ENCODE measurements around the gene SMYD2. TPM values are rescaled to one million over a fixed set of nuclear protein-coding genes. Genes with fewer than 3 reads are reported as not detected.

The SMYD2 gene
- total and polyA plus RNA-seq, 10 of the 15 experiments (the other 5 are each of a cell fraction or from before 2014, with no cell fraction given): 8.3 to 55.7 (median 26.4) TPM

- ChIA-PET POLR2A (interaction anchor here (0.6 kb wide), 1 partner anchor 46 kb away, joined by 4 read pairs; no protein-coding TSS in a partner anchor), CTCF (interaction anchor here (1.1 to 2.4 kb wide), 2 partner anchors 48 to 204 kb away, joined by 3 to 5 read pairs; no protein-coding TSS in a partner anchor), RAD21 (ENCODE audit: unreplicated experiment) (no interaction called here), SMC1A (ENCODE audit: uncharacterized antibody, unreplicated experiment) (interaction anchor here (0.9 to 1.5 kb wide), 6 partner anchors 8 to 206 kb away, joined by 3 to 6 read pairs (median 3); no protein-coding TSS in a partner anchor)
- no peak overlapping the region for H3K4me3 ChIP-seq
- no peak overlapping the region for H2AFZ ChIP-seq (ENCODE audit: control insufficient read depth, low read depth, low read length)
- in situ Hi-C loops (cut with MboI) (no loop called here), intact Hi-C loops (cut with micrococcal nuclease; ENCODE audit: unreplicated experiment) (no loop called here)
- H4K20me1 ChIP-seq (ENCODE audit: control insufficient read depth, insufficient read depth): no peaks in the 10 kb centered on the region; the same call in 1 of the 2 replicates
- FAIRE-seq (no peak), DNase-seq (ENCODE audit: low read depth, low spot score) (no peak), ATAC-seq (no peak)
- no peak overlapping the region for H3K9ac ChIP-seq (ENCODE audit: control insufficient read depth, insufficient read depth, low read length)
- H3K27me3 ChIP-seq (replicated peaks in 1 of 2; ENCODE audit: control insufficient read depth in 2 of 2, insufficient read depth in 2 of 2, low read length in 1 of 2): no peaks in the 10 kb centered on the region; a peak in 1 of 4 replicates
- no peaks in the 10 kb centered on the region for H3K9me3 ChIP-seq (replicated peaks; ENCODE audit: control insufficient read depth, insufficient read depth, low read length)
- H3K4me1 ChIP-seq (ENCODE audit: control insufficient read depth, insufficient read depth, low read length): no peaks in the 10 kb centered on the region
- no peaks in the 10 kb centered on the region for H3K36me3 ChIP-seq (ENCODE audit: control insufficient read depth in 2 of 2, insufficient read depth in 2 of 2, low read length in 1 of 2)
- no peak for TF ChIP-seq SIX5 (IDR thresholded peaks at IDR 0.05; ENCODE audit: low read depth, low read length, severe bottlenecking)
- TF ChIP-seq ZNF207 (IDR thresholded peaks at IDR 0.05; ENCODE audit: borderline replicate concordance): no peak
- no peak for TF ChIP-seq HDAC6 (IDR thresholded peaks at IDR 0.05; ENCODE audit: unreplicated experiment)
- TF ChIP-seq CREB1 (IDR thresholded peaks at IDR 0.05; ENCODE audit: low read depth): no peak
- no peak for TF ChIP-seq ZZZ3 (IDR thresholded peaks at IDR 0.05; ENCODE audit: control insufficient read depth, insufficient read length, low read depth)
- TF ChIP-seq, protein P1, sequence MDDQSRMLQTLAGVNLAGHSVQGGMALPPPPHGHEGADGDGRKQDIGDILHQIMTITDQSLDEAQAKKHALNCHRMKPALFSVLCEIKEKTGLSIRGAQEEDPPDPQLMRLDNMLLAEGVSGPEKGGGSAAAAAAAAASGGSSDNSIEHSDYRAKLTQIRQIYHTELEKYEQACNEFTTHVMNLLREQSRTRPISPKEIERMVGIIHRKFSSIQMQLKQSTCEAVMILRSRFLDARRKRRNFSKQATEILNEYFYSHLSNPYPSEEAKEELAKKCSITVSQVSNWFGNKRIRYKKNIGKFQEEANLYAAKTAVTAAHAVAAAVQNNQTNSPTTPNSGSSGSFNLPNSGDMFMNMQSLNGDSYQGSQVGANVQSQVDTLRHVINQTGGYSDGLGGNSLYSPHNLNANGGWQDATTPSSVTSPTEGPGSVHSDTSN (IDR thresholded peaks at IDR 0.05; ENCODE audit: insufficient replicate concordance, low read depth, low read length): no peak
- no peak for TF ChIP-seq NBN (IDR thresholded peaks at IDR 0.05)
- TF ChIP-seq PAX8 (IDR thresholded peaks at IDR 0.05): no peak
- H3K4me2 ChIP-seq (ENCODE audit: control insufficient read depth, insufficient read depth): no peak overlapping the region
- no peaks in the 10 kb centered on the region for H3K79me2 ChIP-seq (ENCODE audit: control insufficient read depth, insufficient read depth, low read length)
- no TSS peak for BruUV-seq (replicated peaks)
- no peak overlapping the region for H3K27ac ChIP-seq (ENCODE audit: control insufficient read depth, insufficient read depth)
- WGBS (ENCODE audit: insufficient coverage, insufficient replicate concordance, low lambda C conversion rate, missing lambda C conversion rate): 64% methylated on average over 3 of the region's 3 CpGs
Measured at GRCh38 chr1:214380396-214380795, 99.4 kb downstream of the SMYD2 start.

All from GM12878 (cell line).